HT1080 (cell line): Measurements from ENCODE around the gene ZGPAT. TPM values are rescaled to one million over a fixed set of nuclear protein-coding genes. Genes with fewer than 3 reads are reported as not detected.

Experiments
- DNase-seq: peaks from one replicate; pipeline ENCODE4 v3.0.0-alpha.2; 2015; ENCODE audit warnings: low read depth
- total RNA-seq: library from RNA; depleted of rRNA; stranded (reverse); fragments of >200 nt; shearing (Covaris generic); gene quantifications from 2 replicates; pipeline ENCODE4 v1.2.3, GENCODE V29; 2014

Gene ZGPAT
- total RNA-seq, 1 experiment from 2014 or later: 29.1 TPM

- DNase-seq: no peak
Observed at GRCh38 chr20:63732118-63733095, 24.6 kb downstream of the ZGPAT start.

DNA sequence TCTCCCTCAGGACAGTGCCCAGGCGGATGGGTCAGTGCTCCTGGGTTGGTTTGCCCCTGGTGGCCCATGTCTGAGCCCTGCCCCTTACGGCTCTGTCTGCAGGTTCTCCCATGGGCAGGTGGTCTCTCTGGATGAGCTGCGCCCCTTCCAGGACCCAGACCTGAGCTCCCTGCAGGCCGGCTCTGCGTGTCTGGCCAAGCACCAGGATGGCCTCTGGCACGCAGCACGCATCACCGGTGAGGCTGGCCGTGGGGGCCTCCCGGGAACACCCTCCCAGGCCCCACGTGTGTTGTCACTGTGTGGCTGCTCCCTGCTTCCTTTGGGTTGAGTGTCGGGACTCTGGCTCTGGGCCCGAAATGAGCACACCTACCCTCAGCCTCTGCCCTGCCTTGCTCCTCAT is 25.3 kb downstream of the ZGPAT start:
- no peak for DNase-seq

- no peak for DNase-seq
Observed at GRCh38 chr20:63733579-63734081, 25.8 kb downstream of the ZGPAT start.

DNA sequence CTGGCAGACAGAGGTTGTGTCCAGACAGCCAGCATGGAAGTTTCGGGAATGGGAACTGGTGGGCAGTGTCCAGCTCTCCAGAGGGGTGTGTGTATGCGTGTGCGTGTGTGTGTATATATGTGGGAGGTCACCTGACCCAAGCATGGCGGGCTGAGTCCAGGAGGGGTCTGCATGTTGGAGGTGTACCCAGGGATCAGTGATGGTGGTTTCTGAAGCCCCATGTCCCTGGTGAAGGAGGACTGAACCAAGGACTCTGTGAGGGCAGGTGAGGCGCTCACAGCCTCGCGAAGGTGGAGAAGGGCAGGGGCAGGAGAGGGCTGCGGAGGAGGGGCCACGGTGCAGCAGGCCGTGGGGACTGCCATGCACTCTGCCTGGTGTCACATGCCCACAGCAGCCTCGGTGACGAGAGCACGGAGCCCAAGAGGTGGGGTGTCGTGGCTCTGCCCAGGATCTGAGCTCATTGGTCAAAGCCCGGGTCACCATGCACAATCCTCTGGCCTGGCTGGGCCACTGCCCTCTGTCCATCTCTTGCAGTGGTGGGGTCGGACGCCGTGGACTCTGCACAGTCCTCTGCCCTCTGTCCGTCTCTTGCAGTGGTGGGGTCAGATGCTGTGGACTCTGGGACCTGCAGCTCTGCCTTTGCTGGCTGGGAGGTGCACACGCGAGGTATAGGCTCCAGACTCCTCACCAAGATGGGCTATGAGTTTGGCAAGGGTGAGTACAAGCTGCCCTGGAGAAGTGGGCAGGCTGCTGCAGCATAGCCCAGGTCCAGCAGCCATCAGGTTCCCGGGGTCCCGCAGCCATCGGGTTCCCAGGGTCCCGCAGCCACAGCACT is 26.5 kb downstream of the ZGPAT start:
- DNase-seq: no peak

DNA sequence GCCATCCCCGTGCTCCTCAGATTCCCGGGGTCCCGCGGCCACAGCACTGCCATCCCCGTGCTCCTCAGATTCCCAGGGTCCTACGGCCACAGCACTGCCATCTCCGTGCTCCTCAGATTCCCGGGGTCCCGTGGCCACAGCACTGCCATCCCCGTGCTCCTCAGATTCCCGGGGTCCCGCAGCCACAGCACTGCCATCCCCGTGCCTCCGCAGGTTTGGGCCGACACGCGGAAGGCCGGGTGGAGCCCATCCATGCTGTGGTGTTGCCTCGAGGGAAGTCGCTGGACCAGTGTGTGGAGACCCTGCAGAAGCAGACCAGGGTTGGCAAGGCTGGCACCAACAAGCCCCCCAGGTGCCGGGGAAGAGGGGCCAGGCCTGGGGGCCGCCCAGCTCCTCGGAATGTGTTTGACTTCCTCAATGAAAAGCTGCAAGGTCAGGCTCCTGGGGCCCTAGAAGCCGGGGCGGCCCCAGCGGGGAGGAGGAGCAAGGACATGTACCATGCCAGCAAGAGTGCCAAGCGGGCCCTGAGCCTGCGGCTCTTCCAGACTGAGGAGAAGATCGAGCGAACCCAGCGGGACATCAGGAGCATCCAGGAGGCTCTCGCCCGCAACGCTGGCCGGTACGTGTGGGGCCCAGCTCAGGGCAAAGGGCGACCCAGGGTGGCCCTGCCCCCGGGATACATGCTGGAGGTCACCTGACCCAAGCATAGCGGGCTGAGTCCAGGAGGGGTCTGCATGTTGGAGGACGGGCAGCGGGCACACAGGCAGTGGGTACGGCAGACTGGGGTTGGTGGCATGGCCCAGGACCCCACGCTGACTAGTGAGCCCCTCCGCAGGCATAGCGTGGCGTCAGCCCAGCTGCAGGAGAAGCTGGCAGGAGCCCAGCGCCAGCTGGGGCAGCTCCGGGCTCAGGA is 27.4 kb downstream of the ZGPAT start:
- DNase-seq: no peak

GRCh38 chr20:63735859-63736718 is 28.2 kb downstream of the ZGPAT start, which contains the start of gene LIME1:
Gene LIME1, plus strand, starts transcription at chr20:63736664. Its CDS starts 886 bp downstream, at chr20:63737550.
- DNase-seq: no peak

DNA sequence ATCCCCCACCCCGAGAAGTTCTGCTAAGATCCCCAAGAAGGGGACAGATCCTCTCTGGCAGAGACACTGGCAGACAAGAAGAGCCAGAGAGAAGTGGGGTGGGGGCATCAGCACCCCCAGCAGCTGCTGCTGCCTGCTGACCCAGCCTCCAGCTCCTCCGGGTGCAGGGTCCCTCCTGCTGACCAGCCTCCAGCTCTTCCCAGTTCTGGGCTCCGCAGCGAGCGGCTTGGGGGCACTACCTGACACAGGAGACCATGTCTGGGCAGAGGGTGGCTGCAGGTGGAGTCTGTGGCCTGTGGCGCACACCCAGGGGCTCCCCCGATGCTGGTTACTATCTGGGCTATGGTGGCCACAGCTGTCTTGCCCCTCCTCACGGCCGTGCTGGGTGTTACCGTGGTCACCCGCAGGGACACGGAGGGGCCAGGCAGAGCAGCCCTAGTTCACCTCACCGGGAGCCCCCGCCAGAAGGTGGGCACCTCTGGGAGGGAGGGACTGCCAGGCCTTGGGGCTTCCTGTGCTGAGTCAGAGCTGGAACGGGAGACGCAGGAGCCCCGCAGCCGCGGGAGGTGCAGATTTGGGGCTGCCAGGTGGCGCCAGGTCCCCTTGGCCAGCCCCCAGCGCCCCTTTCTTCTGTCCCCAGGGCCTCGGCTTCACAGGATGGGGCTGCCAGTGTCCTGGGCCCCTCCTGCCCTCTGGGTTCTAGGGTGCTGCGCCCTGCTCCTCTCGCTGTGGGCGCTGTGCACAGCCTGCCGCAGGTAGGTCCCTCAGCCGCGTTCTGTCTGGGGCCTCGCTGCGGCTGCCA is 29.3 kb downstream of the ZGPAT start:
- no peak for DNase-seq

GRCh38 chr20:63737695-63737944 is 29.8 kb downstream of the ZGPAT start:
- DNase-seq: no peak

- no peak for DNase-seq
Observed at GRCh38 chr20:63737945-63738686, 30.3 kb downstream of the ZGPAT start.

DNA sequence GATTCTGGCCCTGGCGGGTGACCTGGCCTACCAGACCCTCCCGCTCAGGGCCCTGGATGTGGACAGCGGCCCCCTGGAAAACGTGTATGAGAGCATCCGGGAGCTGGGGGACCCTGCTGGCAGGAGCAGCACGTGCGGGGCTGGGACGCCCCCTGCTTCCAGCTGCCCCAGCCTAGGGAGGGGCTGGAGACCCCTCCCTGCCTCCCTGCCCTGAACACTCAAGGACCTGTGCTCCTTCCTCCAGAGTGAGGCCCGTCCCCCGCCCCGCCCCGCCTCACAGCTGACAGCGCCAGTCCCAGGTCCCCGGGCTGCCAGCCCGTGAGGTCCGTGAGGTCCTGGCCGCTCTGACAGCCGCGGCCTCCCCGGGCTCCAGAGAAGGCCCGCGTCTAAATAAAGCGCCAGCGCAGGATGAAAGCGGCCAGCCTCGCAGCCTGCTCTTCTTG is 30.9 kb downstream of the ZGPAT start:
- no peak for DNase-seq

- DNase-seq: no peak
Observed at GRCh38 chr20:63739130-63740069, 31.6 kb downstream of the ZGPAT start, which contains the start of gene SLC2A4RG. Gene SLC2A4RG, plus strand, starts transcription at chr20:63739776. Its CDS starts 137 bp downstream, at chr20:63739913.

DNA sequence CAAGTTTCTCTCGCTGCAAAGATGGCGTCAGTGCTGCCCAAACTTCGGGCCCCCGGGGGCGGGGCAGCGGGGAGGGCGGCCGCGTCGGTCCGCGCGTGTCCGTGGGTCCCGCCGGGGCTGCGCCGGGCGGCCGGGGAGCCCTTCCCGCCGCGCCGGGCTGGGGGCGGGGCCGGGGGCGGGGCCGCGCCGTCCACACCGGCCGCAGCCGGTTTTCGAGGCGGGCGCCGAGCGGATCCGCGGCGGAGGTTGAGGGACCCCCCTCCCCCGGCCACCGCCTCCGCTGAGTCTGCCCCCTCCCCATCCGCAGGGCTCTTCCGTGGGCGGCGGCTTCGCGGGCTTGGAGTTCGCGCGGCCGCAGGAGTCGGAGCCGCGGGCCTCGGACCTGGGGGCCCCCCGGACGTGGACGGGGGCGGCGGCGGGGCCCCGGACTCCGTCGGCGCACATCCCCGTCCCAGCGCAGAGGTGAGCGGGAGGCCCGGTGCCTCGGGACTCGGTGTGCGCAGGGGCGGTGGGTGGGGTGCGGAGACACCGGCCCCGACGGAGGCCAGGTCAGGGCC is 32.3 kb downstream of the ZGPAT start:
- no peak for DNase-seq

GRCh38 chr20:63740627-63741353 is 33.0 kb downstream of the ZGPAT start:
- DNase-seq: peak; percentile 78

GRCh38 chr20:63741354-63741675 is 33.5 kb downstream of the ZGPAT start:
- DNase-seq: no peak

DNA sequence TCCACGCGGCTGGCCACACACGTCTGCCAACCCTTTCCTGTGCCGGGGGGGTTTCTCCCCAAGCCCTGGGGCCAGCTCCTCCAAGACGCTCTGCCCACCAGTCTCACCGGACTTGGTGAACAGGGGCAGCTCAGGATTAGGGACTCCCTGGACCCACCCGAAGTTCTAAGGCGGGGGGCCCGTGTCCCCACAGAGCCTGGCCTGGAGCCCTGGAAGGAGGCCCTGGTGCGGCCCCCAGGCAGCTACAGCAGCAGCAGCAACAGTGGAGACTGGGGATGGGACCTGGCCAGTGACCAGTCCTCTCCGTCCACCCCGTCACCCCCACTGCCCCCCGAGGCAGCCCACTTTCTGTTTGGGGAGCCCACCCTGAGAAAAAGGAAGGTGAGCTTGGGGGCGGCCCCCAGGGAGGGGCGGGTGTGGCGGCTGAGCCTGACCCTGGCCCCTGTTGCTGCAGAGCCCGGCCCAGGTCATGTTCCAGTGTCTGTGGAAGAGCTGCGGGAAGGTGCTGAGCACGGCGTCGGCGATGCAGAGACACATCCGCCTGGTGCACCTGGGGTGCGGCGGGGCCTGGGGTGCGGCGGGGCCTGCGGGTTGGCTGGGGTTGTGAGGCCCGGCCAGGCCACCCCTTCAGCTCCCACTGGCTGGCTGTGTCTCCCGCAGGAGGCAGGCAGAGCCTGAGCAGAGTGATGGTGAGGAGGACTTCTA is 34.0 kb downstream of the ZGPAT start:
- no peak for DNase-seq
